LNCAP (cell line): ENCODE data around the gene EIF4ENIF1.

Experiments
- TF ChIP-seq, protein P1 (sequence below): fragments of 450-650 bp; IDR thresholded peaks from 2 replicates; pipeline ENCODE4 v1.5.1; 2017; ENCODE audit warnings: mild to moderate bottlenecking

EIF4ENIF1 gene

DNA sequence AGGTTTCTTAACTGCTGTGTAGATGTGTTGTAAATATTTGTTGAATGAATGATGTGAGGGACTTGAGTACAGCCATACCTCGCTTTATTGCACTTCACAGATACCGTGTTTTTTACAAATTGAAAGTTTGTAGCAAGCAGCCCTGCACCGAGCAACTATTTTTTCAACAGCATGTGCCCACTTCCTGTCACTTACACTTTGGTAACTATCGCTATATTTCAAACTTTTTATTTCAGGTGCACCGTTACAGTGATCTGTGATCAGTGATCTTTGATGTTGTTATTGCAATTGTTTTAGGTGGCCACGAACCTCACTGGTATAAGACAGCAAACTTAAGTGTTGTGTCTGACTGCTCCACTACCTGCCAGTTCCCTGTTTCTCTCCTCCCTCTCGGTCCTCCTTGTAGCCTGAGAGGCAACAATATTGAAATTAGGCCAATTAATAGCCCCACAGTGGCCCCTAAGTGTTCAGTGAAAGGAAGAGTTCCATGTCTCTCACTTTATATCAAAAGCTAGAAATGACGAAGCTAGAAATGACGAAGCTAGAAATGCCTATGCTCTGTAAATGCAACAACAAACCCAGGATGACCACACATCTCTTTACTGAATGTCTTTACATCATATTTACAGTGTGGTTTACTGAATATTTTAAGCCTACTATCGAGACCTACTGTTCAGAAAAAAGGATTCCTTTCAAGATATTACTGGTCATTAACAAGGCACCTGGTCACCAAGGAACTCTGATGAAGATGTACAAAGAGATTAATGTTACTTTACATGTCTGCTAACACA is 7.7 kb upstream of the EIF4ENIF1 start:
- TF ChIP-seq, protein P1, sequence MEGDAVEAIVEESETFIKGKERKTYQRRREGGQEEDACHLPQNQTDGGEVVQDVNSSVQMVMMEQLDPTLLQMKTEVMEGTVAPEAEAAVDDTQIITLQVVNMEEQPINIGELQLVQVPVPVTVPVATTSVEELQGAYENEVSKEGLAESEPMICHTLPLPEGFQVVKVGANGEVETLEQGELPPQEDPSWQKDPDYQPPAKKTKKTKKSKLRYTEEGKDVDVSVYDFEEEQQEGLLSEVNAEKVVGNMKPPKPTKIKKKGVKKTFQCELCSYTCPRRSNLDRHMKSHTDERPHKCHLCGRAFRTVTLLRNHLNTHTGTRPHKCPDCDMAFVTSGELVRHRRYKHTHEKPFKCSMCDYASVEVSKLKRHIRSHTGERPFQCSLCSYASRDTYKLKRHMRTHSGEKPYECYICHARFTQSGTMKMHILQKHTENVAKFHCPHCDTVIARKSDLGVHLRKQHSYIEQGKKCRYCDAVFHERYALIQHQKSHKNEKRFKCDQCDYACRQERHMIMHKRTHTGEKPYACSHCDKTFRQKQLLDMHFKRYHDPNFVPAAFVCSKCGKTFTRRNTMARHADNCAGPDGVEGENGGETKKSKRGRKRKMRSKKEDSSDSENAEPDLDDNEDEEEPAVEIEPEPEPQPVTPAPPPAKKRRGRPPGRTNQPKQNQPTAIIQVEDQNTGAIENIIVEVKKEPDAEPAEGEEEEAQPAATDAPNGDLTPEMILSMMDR = no peak

DNA sequence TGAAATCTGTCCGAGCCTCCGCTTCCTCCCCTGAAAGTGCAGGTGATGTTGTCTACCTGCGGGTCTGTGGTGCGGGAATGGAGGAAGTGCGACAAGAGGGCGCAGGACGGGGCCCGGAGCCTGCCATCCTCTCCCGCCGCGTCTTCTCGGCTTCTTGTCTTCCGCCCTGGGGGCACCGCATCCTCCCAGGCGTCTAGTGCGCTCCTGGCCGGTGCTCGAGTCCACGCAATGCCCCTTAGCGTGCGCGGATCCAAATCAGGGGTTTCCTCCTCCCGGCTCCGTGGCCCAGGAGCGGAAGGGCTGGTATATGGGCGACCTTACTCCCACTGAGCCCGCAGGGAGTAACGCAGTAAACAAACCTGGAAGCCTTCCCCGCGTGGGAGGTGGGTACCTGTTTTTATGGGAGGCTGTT is 7.1 kb upstream of the EIF4ENIF1 start:
- TF ChIP-seq, protein P1 = no peak

DNA sequence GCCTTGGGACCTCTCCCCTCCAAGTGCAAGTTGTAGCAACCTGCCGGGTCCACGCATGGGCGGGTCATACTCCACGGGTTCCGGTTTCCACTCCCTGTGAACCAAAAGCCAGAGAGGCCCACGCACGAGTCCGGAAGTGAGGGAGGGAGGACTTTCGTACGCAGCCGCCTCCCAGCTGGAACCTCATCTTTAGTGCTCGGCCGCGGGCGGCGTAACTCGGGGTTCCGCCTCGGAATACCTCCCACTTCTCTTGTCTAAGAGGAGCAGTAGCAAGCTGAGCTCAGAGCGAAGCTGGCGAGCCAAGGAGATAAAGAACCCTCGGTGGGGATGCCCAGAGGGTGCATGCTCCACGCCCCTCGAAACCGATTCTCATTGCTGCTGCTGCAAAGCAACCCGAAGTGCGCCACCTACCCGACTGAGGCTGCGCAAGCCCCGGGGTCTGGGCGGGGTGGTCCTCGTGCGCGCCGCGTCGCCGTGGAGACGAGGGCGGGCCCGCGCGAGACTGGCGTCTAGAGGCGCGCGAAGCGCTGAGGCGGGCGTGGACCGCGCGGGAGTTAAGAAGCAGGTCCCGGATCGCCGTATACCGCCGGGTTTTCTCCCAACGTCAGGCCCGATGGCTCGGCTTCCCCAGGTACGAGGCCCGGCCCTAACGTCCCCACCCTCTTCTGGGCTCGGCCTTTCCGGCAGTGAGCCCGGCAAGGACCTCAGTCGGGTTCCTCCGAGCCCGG is 6.5 kb upstream of the EIF4ENIF1 start, which contains the start of gene SFI1:
TSS of gene SFI1 (plus strand) at position 530 of the 728 bp plus-strand sequence. CDS start 11,749 bp downstream, outside the sequence.
- TF ChIP-seq, protein P1 = peak; percentile 41; the same call in 1 of the 2 replicates

DNA sequence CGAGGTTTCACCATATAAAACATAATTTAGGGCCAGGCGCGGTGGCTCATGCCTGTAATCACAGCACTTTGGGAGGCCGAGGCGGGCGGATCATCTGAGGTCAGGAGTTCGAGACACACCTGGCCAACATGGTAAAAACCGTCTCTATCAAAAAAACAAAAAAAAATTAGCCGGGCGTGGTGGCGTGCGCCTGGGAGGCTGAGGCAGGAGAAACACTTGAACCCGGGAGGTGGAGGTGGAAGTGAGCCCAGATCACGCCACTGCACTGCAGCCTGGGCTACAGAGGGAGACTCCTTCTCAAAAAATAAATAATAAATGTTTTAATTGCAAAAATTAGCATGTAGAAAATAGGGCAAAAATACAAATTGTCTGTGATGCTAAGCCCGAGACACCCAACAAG is 5.7 kb upstream of the EIF4ENIF1 start:
- TF ChIP-seq, protein P1 = no peak

DNA sequence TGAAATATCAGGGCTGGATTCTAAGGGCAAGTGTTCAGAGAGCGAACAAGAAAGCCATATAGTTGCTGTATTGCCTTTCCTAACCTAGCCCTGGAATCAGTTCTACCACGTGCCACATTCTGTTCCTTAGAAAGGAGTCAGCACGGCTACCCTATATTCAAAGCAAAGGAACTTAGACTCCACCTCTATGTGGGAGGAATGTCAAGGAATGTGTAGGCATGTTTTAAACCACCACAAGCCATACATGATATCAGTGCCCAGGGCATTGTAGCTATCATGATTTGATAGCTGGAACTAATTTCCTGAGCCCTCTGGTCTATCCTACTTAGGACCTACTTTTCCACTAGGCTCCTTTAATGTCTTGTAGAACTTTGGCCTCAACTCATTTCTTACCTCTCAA is 2.5 kb upstream of the EIF4ENIF1 start:
- TF ChIP-seq, protein P1 = no peak

DNA sequence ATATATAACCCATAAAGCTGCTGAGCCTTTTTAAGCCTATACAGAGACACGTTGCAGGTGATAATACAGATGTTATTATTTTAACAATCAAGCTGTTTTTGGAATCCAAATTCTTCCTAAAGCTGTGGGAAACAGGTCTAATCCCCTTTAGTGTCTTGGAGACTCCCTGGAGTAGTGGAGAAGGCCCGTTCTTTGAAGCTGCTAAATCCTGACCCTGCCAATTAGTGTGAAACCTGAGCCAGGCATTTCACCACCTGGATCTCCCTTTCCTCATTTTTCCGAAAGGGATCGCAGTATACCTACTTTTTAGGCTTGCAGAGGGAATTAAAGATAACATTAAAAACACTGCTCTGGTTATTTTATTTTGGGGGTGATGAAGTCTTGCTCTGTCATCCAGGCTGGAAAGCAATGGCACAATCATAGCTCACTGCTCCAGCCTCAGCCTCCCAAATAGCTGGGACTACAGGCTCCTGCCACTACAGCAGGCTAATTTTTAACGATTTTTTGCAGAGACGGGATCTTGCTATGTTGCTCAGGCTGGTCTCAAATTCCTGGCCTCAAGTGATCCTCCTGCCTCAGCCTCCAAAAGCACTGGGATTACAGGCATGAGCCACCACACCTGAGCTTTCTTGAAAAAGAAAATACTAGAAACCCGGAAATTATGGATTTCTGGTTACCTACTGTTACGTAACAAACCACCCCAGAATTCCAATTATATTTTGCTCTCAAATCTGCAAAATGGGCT is 1.7 kb upstream of the EIF4ENIF1 start:
- TF ChIP-seq, protein P1 = no peak

DNA sequence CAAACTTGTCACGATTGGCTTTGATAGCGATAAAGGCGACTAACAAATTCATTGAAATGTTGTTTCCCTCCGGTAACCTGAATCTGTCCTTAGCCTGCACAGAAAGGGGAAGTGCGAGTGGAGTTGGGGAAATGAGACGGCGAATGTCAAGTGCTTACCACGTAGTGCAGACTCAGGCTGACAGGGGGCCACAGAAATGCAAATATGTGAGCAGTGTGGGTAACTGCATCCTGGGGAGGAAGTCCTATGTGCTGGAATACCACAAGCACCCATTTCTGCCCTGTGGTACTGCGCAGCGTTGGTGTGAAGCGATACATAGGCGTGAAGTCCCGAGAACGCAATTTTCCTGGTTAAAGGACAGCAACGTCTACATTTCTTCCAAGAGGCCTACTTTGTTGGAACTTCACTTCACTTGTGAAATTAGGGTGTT is 869 bp upstream of the EIF4ENIF1 start:
- TF ChIP-seq, protein P1 = no peak
